Measurements from ENCODE around the gene AIFM2.

DNA sequence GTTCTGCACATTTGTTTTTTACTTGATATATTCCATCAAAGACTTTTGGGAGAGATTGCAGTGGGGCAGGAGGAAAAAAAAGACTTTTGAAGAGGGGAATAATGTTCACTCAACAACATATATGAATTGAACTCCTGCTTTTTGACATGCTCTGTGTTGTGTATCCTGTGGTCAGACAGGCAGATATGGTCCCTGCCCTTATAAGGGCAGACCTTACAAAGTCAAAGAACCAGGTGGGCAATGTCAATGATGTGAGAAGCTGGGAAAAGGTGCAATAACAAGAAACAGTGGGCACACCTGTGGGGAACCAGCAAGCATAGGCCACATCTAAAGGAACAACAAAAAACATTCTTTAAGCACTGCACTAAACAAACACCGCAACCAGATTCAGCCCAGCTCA is 8.2 kb downstream of the AIFM2 start:
- TF ChIP-seq, protein P1, sequence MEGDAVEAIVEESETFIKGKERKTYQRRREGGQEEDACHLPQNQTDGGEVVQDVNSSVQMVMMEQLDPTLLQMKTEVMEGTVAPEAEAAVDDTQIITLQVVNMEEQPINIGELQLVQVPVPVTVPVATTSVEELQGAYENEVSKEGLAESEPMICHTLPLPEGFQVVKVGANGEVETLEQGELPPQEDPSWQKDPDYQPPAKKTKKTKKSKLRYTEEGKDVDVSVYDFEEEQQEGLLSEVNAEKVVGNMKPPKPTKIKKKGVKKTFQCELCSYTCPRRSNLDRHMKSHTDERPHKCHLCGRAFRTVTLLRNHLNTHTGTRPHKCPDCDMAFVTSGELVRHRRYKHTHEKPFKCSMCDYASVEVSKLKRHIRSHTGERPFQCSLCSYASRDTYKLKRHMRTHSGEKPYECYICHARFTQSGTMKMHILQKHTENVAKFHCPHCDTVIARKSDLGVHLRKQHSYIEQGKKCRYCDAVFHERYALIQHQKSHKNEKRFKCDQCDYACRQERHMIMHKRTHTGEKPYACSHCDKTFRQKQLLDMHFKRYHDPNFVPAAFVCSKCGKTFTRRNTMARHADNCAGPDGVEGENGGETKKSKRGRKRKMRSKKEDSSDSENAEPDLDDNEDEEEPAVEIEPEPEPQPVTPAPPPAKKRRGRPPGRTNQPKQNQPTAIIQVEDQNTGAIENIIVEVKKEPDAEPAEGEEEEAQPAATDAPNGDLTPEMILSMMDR (IDR thresholded peaks at IDR 0.05): no peak
- TF ChIP-seq POLR2A (IDR thresholded peaks at IDR 0.05): no peak

All from heart left ventricle (tissue), 13 donors.